HUES6 (cell line): ENCODE results near the gene MAMDC4.

ENCODE experiments used
- H3K27ac ChIP-seq: 2 replicates; pipeline ENCODE4 v1.7.0; 2013; ENCODE audit warnings: low read depth, mild to moderate bottlenecking, low read length, inconsistent platforms
- H3K27me3 ChIP-seq: 2 replicates; pipeline ENCODE4 v1.6.1; 2013; ENCODE audit warnings: low read length; ENCODE audit not compliant: control insufficient read depth, insufficient read depth
- H3K36me3 ChIP-seq: 2 replicates; pipeline ENCODE4 v1.6.1; 2013; ENCODE audit warnings: low read length; ENCODE audit not compliant: control insufficient read depth, insufficient read depth
- H3K4me1 ChIP-seq: 2 replicates; pipeline ENCODE4 v1.6.1; 2013; ENCODE audit warnings: low read length; ENCODE audit not compliant: control insufficient read depth, insufficient read depth
- H3K4me3 ChIP-seq: 2 replicates; pipeline ENCODE4 v1.5.1; 2013; ENCODE audit warnings: low read depth, low read length
- H3K9ac ChIP-seq: one replicate; pipeline ENCODE4 v1.6.1; 2013; ENCODE audit warnings: mild to moderate bottlenecking, low read length
- H3K9me3 ChIP-seq: 2 replicates; pipeline ENCODE4 v1.6.1; 2013; ENCODE audit warnings: low read depth, low read length; ENCODE audit not compliant: control insufficient read depth, insufficient read depth

Gene MAMDC4

DNA sequence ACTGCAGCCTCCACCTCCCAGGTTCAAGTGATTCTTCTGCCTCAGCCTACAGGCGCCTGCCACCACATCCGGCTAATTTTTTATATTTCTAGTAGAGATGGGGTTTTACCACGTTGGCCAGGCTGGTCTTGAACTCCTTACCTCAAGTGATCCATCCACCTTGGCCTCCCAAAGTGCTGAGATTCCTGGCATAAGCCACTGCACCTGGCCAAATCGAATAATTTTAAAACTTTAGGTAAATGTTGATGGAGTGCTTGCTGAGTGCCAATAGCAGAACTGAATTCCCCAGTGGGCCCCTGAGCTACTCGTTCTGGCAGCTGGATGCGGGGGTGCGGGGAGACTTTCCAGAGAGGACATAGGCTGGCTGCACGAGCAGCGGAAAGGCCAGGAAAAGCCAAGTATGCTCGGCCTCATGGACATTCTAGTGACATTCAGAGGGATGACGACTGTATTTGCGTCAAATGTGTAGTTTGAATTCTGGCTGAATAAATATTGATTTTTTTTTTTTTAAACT lies 51.0 kb downstream of the MAMDC4 start:
- H3K27ac ChIP-seq = no peak overlapping the region
- peaks cover 89% of the 10 kb centered on the region for H3K36me3 ChIP-seq
- no peak overlapping the region for H3K4me3 ChIP-seq
- no peaks in the 10 kb centered on the region for H3K27me3 ChIP-seq
- no peak overlapping the region for H3K9ac ChIP-seq
- no peaks in the 10 kb centered on the region for H3K9me3 ChIP-seq
- 0 out of 2 replicates have a peak, but pooled peaks cover 5% of the 10 kb centered on the region for H3K4me1 ChIP-seq

DNA sequence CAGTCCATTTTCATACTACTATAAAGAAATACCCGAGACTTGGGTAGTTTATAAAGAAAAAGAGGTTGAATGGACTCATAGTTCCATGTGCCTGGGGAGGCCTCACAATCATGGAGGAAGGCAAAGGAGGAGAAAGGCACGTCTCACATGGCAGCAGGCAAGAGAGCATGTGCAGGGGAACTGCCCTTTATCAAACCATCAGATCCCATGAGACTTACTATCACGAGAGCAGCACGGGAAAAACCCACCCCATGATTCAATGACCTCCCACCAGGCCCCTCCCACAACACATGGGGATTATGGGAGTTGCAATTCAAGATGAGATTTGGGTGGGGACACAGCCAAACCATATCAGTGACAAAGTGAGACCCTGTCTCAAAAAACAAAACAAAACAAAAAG lies 54.1 kb downstream of the MAMDC4 start:
- peaks cover 82% of the 10 kb centered on the region for H3K36me3 ChIP-seq

DNA sequence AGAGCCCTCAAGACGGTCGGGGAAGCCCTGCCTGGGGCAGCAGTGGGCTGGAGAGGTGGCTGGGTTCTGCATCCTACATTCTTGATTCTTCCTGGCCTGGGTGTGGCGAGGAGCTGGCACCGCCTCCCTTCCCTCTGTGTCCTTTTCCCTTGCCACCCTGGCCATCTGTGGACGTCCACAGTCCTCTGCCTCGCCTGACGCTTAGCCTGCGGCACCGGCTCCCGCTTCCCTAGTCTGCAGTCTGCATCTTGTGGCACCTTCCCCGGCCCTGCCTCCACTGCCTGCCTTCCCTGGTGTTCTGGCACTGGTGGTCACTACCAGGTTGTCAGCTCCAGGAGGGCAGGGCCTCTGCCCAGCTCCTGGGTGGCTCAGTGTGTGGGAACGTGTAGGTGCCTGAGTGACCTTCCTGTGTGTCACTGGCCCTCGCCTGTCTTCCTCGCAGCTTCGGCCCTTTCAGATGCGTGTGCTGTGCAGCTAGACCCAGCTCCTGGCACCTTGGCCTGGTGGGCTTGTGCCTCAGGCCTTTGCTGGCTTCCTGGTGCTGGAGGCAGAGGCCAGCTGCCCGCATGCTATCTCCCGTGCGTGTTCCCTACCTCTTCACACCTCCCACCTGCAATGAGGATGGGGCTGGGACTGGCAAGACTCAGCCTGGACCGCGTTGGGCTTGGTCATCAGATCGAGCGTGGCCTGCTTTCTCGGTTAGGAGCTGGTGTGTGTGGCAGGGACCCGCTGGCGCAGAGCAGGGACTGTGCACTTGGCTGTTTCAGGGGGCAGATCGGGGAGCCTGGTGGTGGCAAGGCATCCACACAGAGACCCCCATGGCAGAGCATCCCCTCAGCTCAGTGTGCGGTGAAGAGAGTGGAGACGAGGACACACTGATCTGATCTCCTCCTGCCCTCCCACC lies 55.1 kb downstream of the MAMDC4 start:
- peaks cover 76% of the 10 kb centered on the region for H3K36me3 ChIP-seq
- H3K4me1 ChIP-seq = no peaks in the 10 kb centered on the region
- H3K9ac ChIP-seq = no peak overlapping the region
- H3K27me3 ChIP-seq = no peaks in the 10 kb centered on the region
- no peak overlapping the region for H3K27ac ChIP-seq
- H3K4me3 ChIP-seq = no peak overlapping the region
- H3K9me3 ChIP-seq = no peaks in the 10 kb centered on the region

More for the DNA sequence above, 54.1 kb downstream of the MAMDC4 start:
- H3K27me3 ChIP-seq = no peaks in the 10 kb centered on the region
- no peak overlapping the region for H3K4me3 ChIP-seq
- no peaks in the 10 kb centered on the region for H3K4me1 ChIP-seq
- no peak overlapping the region for H3K27ac ChIP-seq
- H3K9ac ChIP-seq = no peak overlapping the region
- no peaks in the 10 kb centered on the region for H3K9me3 ChIP-seq
